Lower leg skin (tissue), 3 donors: ENCODE results near the gene SPP2.

ENCODE experiments used
- CTCF ChIP-seq, 3 donors: fragments of 450-650 bp; IDR thresholded peaks; one replicate each; pipeline ENCODE4 v1.5.1; 2016; ENCODE audit warnings: antibody characterized with exemption in 3 of 3, mild to moderate bottlenecking in 3 of 3, moderate library complexity in 2 of 3
- POLR2A ChIP-seq, 2 donors: fragments of 450-650 bp; IDR thresholded peaks; one replicate each; pipeline ENCODE4 v1.6.1; 2016 to 2017; ENCODE audit warnings: antibody characterized with exemption in 2 of 2, mild to moderate bottlenecking in 1 of 2, moderate library complexity in 1 of 2

- no peak for TF ChIP-seq POLR2A (IDR thresholded peaks at IDR 0.05)
- TF ChIP-seq CTCF (IDR thresholded peaks at IDR 0.05) = no peak
These were observed 59.7 kb downstream of the SPP2 start for GRCh38 chr2:234110219-234110618.
